Measurements from ENCODE around the gene DHRS7.

- TF ChIP-seq POLR2A (IDR thresholded peaks at IDR 0.05; ENCODE audit: low read length) (no peak), BHLHE40 (IDR thresholded peaks at IDR 0.05; ENCODE audit: low read depth, low read length) (no peak), CTCF (IDR thresholded peaks at IDR 0.05) (no peak), RNF2 (IDR thresholded peaks at IDR 0.05; ENCODE audit: borderline replicate concordance, low read depth) (no peak)
These were observed 41.1 kb upstream of the DHRS7 start for GRCh38 chr14:60206249-60206670.

All from A549 (cell line).